ENCODE measurements around the gene HMBS. TPM values are rescaled to one million over a fixed set of nuclear protein-coding genes. Genes with fewer than 3 reads are reported as not detected.
"Not testable (repeated sequence)": the region's sequence is repeated elsewhere in the genome, so short reads cannot be mapped to it uniquely, and the experiment has no call there.

Gene HMBS
- total RNA-seq (2014; rRNA removed; shearing (Covaris generic)), result 10.1 and 14.3 TPM in 2 replicates

- peak within 1 kb of the TSS; percentile 100 for H3K4me3 ChIP-seq
- DNase-seq, result peak; percentile 89 to 91
- H3K36me3 ChIP-seq, result no peaks in the 10 kb centered on the region
- no peaks in the 10 kb centered on the region for H3K9me3 ChIP-seq (replicated peaks)
- no peaks in the 10 kb centered on the region for H3K4me1 ChIP-seq
- peak within 1 kb of the TSS; percentile 93 for H3K27ac ChIP-seq
- H3K27me3 ChIP-seq, result no peaks in the 10 kb centered on the region
Observed at GRCh38 chr11:119084663-119085436, at the start of gene HMBS. Gene HMBS (plus strand): TSS chr11:119084881. CDS start chr11:119085034, 153 bp downstream.

GRCh38 chr11:119038884-119039283 is 45.8 kb upstream of the HMBS start:
- Histone ChIP-seq H3K36me3 (no peaks in the 10 kb centered on the region), H3K9me3 (replicated peaks) (no peaks in the 10 kb centered on the region), H3K27me3 (no peaks in the 10 kb centered on the region), H3K27ac (no peak overlapping the region), H3K4me3 (no peak overlapping the region), H3K4me1 (no peaks in the 10 kb centered on the region)
- no peak for DNase-seq

GRCh38 chr11:119039471-119039870 is 45.2 kb upstream of the HMBS start:
- not testable (repeated sequence) for H3K27ac ChIP-seq; H3K9me3 ChIP-seq (replicated peaks); H3K4me3 ChIP-seq; H3K4me1 ChIP-seq; H3K27me3 ChIP-seq; DNase-seq; H3K36me3 ChIP-seq

DNA sequence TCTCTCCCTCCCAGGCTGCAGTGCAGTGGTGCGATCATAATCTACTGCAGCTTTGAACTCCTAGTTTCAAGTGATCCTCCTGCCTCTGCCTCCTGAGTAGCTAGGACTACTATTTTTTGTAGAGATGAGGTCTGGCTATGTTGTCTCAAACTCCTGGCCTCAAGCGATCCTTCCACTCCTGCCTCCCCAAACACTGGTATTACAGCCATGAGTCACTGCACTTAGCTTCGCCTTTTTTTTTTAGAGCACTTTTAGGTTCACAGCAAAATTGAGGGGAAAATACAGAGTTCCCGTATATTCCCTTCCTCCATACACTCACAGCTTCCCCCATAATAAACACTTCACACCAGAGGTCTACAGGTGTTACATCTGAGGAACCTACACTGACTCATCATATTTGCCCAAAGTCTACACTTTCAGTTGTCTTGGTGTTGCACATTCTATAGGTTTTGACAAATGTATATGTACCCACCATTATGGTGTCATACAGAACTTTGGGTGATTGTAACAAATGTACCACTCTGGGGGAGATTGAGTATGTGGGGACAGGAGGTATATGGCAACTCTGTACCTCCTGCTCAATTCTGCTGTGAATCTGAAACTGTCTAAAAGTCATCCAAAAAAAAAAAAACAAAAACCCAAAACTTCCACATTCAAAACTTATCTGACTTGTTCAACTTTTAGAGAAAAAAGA is 42.7 kb upstream of the HMBS start:
- H3K9me3 ChIP-seq (replicated peaks), result no peaks in the 10 kb centered on the region
- H3K36me3 ChIP-seq, result no peaks in the 10 kb centered on the region
- no peak for DNase-seq
- H3K27me3 ChIP-seq, result no peaks in the 10 kb centered on the region
- no peaks in the 10 kb centered on the region for H3K4me1 ChIP-seq
- no peak overlapping the region for H3K4me3 ChIP-seq
- H3K27ac ChIP-seq, result no peak overlapping the region

- Histone ChIP-seq H3K27ac (no peak overlapping the region), H3K9me3 (replicated peaks) (no peaks in the 10 kb centered on the region), H3K36me3 (no peaks in the 10 kb centered on the region), H3K27me3 (no peaks in the 10 kb centered on the region), H3K4me1 (no peaks in the 10 kb centered on the region), H3K4me3 (no peak overlapping the region)
- DNase-seq, result no peak
Observed at GRCh38 chr11:119042927-119043326, 41.8 kb upstream of the HMBS start.

- Histone ChIP-seq H3K27me3 (no peaks in the 10 kb centered on the region), H3K4me1 (no peaks in the 10 kb centered on the region), H3K9me3 (replicated peaks) (no peaks in the 10 kb centered on the region), H3K27ac (no peak overlapping the region), H3K36me3 (no peaks in the 10 kb centered on the region; the same call in none of the 2 replicates), H3K4me3 (no peak overlapping the region)
- no peak for DNase-seq
Observed at GRCh38 chr11:119044708-119045107, 40.0 kb upstream of the HMBS start.

GRCh38 chr11:119046489-119046888 is 38.2 kb upstream of the HMBS start:
- H3K9me3 ChIP-seq (replicated peaks), result no peaks in the 10 kb centered on the region
- H3K4me1 ChIP-seq, result no peaks in the 10 kb centered on the region
- DNase-seq, result no peak
- no peaks in the 10 kb centered on the region for H3K27me3 ChIP-seq
- no peak overlapping the region for H3K27ac ChIP-seq
- H3K36me3 ChIP-seq, result peaks cover 2% of the 10 kb centered on the region
- H3K4me3 ChIP-seq, result no peak overlapping the region

DNA sequence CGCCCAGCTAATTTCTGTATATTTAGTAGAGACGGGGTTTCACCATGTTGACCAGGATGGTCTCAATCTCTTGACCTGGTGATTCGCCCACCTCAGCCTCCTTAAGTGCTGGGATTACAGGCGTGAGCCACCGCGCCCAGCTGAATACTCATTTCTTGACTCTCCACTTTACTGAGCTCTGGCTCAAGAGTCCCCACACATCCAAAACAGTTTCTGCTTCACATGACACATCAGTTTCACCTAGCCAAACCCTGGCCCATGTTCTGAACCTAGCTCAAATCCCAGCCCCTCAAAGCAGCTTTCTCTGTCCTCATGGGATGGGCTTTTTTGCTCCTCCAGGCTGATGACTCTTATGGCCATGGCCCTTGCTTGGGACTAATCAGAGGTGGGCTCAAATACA is 37.5 kb upstream of the HMBS start:
- DNase-seq, result no peak
- H3K27me3 ChIP-seq, result no peaks in the 10 kb centered on the region
- H3K9me3 ChIP-seq (replicated peaks), result no peaks in the 10 kb centered on the region
- no peak overlapping the region for H3K4me3 ChIP-seq
- H3K4me1 ChIP-seq, result no peaks in the 10 kb centered on the region
- no peak overlapping the region for H3K27ac ChIP-seq
- peaks cover 2% of the 10 kb centered on the region for H3K36me3 ChIP-seq

DNA sequence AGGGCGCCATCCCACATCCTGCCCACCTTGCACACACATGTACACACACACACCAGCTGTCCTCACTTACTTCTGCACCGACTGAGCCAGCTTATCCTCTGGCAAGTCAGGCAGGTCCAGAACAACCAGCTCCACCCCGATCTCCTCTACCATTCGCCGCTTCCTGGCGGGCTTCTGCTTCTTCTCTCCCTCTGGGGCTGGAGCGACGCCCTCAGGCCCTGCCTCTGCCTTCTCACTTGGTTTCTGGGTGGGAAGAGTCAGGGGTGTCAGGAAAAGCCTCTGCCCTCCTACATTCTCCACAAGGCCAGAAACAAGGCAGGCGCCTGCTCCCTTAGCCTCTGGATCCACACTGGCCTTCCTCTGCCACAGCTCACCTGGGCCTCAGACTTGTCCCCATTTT is 36.0 kb upstream of the HMBS start:
- Histone ChIP-seq H3K4me3 (no peak overlapping the region), H3K27me3 (no peaks in the 10 kb centered on the region), H3K36me3 (peaks cover 2% of the 10 kb centered on the region), H3K4me1 (no peaks in the 10 kb centered on the region), H3K27ac (no peak overlapping the region), H3K9me3 (replicated peaks) (no peaks in the 10 kb centered on the region)
- DNase-seq, result no peak

- H3K9me3 ChIP-seq (replicated peaks), result no peaks in the 10 kb centered on the region
- H3K4me1 ChIP-seq, result no peaks in the 10 kb centered on the region
- DNase-seq, result no peak
- H3K27me3 ChIP-seq, result no peaks in the 10 kb centered on the region
- no peak overlapping the region for H3K4me3 ChIP-seq
- peaks cover 2% of the 10 kb centered on the region for H3K36me3 ChIP-seq
- H3K27ac ChIP-seq, result no peak overlapping the region
Observed at GRCh38 chr11:119049081-119049480, 35.6 kb upstream of the HMBS start.

DNA sequence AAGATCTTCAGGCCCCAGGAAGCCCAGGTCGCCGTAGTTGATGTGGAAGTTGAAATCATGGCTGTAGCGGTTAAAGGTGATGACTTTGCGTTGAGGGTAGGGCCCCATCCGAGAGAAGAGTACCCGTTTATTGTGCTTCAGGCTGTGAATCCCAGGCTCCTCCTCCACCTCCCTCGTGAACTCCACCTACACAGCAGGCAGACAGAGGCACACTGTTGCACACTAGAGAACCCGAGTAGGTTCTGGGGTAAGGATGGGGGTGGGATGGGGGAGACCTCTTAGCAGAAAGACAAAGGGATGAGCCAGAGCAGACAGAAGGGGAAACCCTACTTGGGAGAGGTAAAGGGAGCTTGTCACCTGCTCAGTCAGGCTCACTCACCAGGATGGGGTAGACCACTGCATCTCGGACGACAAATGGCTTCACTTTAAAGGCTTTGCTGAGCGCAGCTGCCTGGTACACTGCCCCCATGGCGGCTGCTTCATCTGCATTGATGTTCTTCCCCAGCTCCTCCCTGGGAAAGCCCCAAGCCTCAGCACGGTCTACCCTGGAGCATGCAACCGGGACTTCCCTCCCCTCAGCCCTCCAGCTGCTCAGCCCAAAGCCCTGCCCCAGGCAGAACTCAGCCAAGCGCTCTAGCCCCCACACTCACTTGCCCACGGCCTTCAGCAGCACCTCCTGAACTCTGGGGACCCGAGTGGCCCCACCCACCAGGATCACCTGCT is 33.1 kb upstream of the HMBS start:
- H3K9me3 ChIP-seq (replicated peaks), result no peaks in the 10 kb centered on the region
- H3K4me1 ChIP-seq, result 0 out of 2 replicates have a peak, but pooled peaks cover 3% of the 10 kb centered on the region
- no peak overlapping the region for H3K4me3 ChIP-seq
- peak; percentile 25 to 26 for DNase-seq
- peaks cover 2% of the 10 kb centered on the region for H3K36me3 ChIP-seq
- no peak overlapping the region for H3K27ac ChIP-seq
- H3K27me3 ChIP-seq, result no peaks in the 10 kb centered on the region

GRCh38 chr11:119052163-119052814 is 32.4 kb upstream of the HMBS start:
- Histone ChIP-seq H3K27ac (no peak overlapping the region), H3K36me3 (peaks cover 2% of the 10 kb centered on the region), H3K4me3 (no peak overlapping the region), H3K9me3 (replicated peaks) (no peaks in the 10 kb centered on the region), H3K27me3 (no peaks in the 10 kb centered on the region), H3K4me1 (0 out of 2 replicates have a peak, but pooled peaks cover 3% of the 10 kb centered on the region)
- DNase-seq, result no peak

- Histone ChIP-seq H3K4me1 (0 out of 2 replicates have a peak, but pooled peaks cover 3% of the 10 kb centered on the region), H3K36me3 (peaks cover 2% of the 10 kb centered on the region)
Observed at GRCh38 chr11:119054418-119054817, 30.3 kb upstream of the HMBS start.

GRCh38 chr11:119055901-119056300 is 28.8 kb upstream of the HMBS start:
- Histone ChIP-seq H3K4me3 (peak overlapping the region; percentile 97), H3K36me3 (no peaks in the 10 kb centered on the region; the same call in none of the 2 replicates), H3K27me3 (no peaks in the 10 kb centered on the region), H3K4me1 (0 out of 2 replicates have a peak, but pooled peaks cover 3% of the 10 kb centered on the region), H3K27ac (peak overlapping the region; percentile 59; the same call in 1 of the 2 replicates), H3K9me3 (replicated peaks) (no peaks in the 10 kb centered on the region)
- no peak for DNase-seq

More at GRCh38 chr11:119054418-119054817, 30.3 kb upstream of the HMBS start:
- Histone ChIP-seq H3K4me3 (no peak overlapping the region), H3K9me3 (replicated peaks) (no peaks in the 10 kb centered on the region), H3K27me3 (no peaks in the 10 kb centered on the region), H3K27ac (no peak overlapping the region)
- no peak for DNase-seq

Measured in SJCRH30 (cell line).